Right forelimb (tissue), 1 donor: Measurements from ENCODE around the gene BRAT1.

ENCODE experiments used
- DNase-seq: peaks from one replicate; pipeline ENCODE4 v3.0.0-alpha.2; 2018

BRAT1 gene

DNA sequence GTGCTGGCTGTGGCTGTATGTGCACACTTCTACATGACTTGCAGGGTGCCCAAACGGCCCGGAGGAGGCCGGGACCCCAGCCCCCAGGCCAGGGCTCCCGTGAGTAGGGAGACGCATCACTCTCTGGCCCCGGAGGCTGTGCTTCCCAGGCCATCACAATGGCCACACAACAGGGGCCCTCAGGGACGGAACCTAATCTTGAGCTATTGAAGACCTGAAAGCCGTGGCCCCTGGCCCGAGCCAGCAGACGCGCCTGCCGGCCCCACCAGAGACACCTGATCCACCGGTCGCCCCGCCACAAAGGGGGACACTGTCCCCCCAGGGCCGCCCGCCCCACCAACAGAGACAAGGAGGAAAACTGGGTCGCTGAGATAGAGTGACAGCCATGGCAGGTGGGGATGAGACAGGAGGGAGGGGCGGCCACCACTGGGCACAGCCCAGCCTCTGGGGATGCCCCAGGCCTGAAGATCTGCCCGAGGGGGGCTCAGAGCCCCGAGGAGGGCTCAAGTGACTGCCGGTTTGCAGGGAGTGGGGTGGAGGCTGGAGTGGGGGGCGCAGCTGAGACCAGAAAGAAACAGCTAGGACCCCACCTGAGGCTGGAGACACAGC, 45.9 kb downstream of the BRAT1 start:
- DNase-seq, result no peak

DNA sequence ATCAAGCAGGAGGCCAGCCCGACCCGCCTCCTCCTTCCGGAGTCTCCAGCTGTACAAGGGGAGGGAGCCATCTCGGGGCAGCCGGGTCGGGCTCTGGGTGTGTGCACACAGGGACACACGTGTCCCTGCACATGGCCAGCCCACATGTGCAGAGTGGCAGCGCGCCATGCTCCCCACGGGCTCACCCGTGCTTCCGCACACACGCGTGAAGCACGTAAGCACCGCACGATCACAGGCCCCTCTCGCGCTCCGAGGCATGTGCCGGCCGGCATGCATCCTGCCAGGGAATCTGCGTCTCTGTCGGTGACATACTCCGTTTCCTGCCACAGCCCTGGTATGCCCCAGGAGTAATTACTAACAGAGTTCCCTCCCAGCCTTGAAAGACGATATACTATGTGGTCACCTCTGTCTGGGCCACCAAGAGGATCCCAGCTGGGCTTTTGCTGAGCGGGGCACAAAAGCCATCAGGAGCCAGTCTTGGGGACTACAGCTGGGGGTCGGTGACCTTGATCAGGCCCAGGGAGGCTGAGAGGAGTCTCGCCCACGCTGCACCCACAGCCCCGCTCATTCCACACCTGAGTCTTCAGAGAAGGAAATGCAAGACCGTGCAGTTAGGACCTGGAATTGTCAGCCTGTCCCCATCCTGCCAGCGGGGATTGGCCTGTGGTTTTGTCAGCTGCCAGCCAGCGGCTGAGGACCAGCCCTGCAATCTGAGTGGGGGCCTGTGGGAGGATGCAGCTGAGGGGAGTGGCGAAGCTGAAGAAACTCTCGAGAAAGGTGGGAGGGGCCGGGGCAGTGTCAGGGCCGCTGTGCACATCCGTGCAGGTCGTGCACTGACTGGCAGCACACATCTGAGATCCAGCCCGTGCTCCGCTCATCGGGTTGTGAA, 46.8 kb downstream of the BRAT1 start:
- no peak for DNase-seq

DNA sequence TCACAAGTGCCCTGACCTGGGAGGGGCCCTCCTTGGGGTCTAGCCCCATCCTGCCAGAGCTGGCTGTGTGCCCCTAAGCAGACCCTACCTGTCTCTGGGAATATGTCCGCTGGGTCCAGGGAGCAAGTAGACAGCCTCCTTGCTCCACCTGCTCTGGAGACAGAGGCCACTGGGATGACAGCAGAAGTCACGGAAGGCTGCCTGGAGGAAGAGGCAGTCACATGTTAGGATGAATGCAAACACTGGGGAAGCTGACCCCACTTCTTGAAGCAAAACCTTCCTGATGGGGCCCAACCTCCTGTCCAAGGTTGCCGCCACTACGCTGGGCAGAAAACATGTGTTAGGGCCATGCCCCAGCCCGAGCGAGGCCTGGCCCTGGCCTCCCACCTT, 47.4 kb downstream of the BRAT1 start:
- DNase-seq, result no peak

DNA sequence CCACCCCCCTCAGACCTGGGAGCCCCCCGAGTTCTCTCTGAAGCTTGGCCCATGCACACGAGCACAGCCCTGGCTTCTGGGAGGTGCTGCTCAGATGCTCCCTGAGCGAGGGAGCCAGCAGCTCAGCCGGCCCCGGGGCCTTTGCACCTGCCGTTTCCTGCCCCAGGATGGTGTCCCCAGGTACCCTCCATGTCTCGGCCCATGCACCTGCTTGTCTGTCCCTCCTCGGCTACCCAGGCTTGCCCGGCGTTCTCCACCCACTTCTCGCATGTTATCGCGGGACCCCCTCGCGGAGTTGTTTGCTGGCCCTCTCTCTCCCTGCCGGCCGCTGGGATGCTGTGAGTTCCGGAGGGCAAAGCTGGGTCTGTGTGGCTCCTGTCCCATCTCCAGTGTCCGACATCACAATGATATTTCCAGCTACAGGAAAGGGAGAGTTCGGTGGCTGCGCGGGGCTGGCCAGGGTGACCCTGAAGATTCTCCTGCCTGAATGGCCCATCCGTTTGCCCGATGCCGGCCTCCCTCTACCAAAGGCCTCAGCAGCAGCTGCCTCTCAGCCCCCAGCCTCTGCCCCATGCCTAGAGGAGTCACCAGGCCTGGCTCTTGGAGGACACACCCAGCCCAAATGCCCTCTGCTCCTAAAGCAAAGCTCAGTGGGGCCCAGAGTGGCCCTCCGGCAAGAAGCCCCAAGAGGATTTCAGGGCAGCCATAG, 48.0 kb downstream of the BRAT1 start:
- DNase-seq, result no peak

DNA sequence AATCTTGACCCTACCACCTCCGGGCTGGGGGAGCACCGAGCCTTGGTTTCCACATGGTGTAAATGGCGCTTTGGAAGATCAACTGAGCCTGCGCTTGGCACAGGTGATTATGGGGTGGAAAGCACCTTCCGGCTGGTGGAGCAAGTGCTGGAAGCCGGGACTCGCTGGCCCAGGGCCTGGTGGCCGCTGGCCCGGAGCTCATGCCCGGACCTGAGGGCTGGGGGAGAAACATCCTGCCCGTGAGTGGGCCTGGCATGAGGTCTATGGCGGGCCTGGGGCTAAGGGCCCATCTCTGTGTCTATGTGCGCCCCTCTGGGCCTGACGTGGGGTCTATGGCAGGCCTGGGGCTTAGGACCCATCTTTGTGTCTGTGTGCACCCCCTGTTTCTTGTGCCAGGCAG, 49.9 kb downstream of the BRAT1 start:
- DNase-seq, result no peak

DNA sequence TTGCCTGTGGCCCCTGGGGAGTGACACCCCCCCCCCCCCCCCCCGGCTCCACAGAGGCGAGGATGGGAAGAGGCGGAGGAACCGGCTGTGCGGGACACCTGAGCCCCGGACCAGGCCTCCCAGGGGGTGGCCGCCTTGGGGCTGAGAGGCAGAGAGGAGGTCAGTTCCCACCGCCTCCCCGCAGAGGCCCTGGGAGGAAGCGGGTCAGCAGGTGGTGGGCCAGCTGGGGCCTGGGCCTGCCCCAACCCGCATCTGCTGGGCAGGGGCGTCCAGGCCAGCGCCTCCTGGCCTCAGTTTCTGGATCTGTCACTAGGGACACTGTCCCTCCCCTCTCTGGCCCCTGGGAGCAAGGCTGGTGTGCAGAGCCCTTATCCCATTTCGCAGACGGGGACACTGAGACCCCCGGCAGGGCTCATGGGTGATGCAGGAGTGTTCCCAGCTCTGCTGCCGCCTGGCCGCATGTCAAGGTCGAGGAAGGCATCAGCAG, 50.4 kb downstream of the BRAT1 start:
- DNase-seq, result no peak

DNA sequence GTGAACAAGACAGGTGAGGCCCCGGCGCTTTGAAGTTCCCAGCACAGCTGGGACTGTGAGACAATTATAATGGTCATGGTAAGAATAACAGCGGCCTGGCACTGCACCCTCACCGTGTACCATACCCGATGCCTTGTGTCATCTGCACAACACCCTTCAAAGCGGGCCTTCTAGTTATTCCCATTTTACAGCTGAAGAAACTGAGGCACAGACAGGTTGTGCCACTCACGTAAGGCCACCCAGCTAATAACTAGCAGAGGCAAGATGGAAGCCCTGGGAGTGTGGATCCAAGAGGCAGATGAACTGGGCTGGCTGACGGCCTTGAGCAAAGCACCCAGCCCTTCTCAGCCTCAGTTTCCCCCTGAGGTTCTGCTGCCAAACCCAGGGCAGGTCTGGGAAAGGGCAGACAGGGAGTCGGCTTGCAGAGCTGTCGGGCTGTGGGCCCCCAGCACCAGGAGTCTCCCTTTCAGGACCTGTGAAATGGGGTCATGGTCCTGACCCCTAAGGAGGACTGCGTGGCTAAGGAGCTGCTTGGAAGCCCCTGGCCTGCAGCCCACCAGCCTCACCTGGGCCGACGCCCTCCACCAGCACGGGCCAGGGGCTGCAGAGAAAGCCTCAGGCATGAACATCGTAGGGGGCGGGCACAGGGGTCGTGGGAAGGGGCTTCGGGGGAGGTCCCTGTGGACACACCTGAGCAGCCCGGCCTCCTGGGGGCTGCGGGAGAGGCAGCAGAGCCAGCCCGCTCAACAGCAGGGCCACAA, 51.0 kb downstream of the BRAT1 start:
- no peak for DNase-seq

DNA sequence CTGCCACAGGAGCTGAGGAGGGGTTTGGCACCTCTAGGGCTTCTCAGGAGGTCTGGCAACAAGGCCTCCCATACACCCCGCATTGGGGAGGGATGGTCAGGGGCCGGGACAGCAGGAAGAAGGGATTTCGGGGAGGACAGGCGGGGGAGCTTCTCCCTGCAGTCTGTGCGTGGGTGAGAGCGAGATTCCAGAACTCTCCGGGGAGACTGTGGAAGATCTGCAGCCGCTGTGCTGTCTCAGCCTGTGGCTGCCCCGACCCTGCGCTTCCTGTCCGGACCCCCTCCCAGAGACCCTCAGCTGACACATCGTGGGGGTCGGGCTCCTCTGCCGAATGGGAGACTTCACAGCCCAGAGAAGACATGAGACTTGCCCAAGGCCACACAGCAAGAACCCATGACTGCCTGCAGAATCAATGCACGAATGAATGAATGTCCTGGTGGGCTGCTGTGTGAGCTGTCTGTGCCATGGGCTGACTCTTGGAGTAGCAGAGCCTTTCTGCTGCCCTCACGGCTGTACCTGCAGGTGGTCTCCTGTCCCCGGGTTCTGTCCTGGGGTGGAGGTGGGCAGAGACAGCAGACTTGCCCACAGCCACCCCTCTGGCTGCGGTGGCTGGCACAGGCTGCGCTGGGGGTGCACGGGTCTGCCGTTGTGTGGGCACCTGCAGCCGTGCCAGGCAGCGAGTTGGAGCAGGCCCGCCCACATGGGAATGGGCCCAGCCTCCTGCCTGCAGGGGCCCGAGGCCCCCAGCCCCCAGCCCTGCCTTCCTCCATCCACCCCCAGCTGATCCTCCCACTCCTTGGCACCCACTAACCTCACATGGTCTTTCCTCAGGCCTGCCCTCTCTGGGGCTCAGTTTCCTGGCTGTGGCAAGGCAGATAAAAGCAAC, 52.0 kb downstream of the BRAT1 start:
- no peak for DNase-seq

DNA sequence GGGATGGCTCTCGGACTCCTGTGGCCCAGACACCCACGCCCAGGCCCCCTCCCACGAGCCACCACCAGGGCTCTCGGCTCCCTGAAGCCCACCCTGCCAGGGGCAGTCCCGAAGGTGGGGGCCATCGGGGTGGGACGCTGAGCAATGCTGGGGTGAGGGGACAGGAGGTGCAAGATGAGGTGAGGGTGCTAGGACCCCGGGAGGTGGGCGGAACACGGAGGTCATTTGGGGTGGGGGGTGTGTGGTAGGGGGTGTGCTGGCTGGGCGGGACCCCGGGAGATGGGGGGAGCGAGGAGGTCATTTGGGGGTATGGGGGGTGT, 52.7 kb downstream of the BRAT1 start:
- DNase-seq, result no peak

DNA sequence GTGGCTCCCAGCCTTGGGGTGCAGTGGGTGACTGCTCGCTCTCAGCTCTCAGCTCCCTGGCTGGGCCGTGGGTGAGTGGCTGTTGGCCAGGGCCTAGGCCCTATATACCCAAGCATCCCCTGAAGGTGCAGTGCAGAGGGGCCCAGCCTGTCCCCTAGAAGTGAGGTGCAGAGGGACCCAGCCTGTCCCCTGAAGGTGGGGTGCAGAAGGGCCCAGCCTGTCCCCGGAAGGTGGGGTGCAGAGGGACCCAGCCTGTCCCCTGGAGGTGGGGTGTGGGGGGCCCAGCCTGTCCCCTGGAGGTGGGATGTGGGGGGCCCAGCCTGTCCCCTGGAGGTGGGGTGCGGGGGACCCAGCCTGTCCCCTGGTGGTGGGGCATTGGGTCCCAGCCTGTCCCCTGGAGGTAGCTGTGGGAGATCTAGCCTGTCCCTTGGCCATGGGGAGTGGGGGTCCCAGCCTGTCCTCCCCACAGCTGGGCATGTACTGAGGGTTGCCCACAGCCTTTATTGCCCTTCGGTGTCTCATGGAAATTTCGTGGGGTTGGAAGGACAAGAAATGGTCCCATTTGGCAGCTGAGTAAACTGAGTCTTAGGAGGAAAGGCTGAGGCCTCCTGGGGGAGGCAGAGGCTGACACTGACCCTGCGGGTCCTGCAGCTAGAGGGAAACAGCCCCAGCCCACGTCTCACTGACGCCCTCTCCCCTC, 53.2 kb downstream of the BRAT1 start:
- DNase-seq, result no peak

DNA sequence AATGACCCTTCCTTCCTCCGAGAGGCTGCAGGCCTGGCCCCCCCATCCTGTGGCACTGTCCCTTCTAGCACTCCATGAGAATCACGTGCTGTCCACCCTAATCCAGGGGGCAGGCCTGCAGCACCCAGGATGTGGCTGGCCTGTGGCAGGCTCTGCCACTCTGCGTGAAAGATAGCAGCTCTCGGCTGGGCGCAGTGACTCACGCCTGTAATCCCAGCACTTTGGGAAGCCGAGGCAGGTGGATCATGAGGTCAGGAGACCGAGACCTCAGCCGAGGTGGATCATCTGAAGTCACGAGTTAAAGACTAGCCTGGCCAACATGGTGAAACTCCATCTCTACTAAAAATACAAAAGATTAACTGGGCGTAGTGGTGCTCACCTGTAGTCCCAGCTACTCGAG, 54.6 kb downstream of the BRAT1 start:
- DNase-seq, result no peak

DNA sequence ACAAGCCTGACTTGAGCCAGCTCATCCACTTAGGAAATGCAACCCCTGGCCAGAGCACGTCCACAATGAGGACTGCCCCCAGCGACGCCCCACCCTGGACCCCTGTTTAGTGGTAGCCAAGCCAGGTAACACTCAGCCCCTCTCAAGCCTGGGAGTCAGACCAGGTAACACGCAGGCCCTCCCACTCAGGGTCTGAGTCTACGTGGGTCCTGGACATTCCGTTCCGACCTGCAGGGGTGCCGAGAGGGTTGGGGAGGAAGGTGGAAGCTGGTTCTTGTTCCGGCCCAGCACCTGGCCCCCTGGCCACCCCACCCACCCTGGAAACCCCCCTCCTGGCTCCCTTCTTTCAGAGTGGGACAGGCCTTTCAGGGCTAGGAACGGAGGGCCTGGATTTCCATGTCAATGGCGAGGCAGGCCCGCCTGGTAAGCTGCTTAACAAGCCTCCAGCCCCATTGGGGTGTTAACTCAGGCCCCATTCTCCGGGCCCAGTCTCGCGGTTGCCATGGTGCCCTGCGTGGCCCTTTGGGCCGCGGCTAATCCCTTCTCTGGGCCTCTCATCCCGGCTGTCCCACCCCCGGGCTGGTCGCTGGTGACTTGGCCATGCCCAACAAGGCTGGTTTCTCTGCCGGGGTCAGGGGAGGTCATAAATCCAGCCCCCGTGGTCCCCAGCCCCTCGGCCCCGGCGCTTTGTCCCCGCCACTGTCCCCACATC, 55.4 kb downstream of the BRAT1 start:
- no peak for DNase-seq

DNA sequence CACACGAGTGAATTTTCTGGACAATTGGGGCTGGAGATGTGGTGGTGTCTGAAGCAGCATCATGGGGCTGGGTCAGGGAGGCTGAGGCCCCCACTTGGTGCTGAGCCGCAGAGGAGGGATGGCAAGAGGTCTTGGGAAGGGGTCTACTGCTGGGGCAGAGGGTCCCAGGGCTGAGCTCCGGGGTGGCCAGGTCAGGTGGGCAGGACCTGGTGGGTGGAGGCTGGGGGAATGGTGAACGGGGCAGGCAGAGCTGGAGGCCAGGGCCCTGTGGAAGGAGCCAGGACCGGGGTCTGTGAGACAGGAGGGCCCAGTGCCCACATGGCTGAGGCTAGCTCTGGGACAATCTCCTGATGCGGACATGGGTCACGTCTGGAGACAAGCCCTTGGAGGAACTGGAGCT, 56.1 kb downstream of the BRAT1 start:
- no peak for DNase-seq

DNA sequence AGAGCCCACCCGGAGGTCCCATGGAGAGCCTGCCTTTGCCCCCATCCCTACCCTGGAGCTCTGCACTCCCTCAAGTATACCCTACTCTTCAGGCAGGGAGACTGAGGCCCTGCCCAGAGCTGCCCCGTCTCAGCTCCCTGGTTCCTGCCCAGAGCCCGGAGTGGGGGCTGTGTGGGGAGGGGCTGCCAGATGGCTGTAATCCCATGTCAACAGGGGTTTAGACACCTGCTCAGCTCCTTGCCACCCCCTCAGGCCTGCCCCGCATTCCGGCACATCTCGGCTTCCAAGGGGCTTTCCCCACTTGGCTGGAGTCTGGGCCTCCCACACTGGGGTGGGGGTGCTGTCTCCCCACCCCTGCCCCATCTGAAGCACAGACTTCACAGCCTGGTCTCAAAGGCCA, 56.6 kb downstream of the BRAT1 start:
- no peak for DNase-seq

DNA sequence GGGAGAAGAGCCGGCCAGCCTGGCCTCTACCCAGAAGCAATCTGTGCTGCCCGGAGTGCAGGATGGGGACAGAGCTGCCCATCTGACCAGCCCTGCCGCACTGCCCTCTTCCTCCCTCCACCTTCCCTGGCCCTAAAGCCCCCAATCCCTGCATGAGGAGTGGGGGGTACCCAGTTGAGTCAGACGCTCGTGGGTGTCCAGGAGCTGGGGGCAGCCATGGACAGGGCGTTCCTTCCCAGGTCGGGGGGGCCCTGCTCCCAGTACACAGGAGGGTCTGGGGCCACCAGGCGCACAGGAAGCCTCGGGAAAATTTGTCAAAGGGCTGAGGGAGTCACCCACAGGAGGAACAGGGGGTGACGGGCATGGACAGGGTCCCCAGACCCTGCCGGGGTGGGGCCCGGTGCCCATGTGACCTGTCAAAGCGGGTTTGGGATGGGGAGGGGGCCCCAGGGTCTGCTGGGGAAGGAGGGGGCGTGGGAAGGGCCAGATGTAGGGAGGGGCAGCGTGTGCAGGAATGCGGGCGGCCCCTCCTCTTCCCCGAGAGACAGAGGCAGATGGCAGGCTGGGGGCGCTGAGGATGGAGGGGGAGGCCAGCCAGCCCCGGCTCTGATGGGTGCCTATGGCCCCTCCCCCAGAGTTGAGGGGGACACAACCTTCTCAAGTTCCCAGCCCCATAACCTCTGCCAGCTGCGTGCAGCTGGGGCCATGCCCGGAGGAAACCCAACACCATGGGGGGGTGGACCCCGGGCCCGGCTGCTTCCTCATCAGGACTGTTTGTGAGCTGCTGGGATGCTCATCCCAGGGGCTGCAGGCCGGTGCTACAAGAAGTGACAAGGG, 57.6 kb downstream of the BRAT1 start:
- peak; percentile 88 for DNase-seq

DNA sequence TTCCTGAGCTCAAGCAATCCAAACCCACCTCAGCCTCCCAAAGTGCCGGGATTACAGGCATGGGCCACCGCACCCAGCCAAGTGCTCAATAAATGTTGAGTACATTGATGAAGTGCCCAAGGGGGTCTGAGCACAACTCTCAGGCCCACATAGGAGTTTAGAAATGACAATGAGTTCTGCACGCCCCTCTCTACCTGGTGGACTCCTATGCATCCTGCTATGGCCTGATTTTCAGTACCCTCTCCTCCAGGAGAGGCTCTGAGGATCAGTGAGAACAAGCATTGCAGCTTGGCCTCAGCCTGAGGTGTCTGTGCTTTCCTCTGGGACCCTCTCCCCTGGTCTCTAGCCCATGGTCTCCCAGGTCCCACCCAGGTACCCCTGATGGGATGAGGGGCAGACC, 58.3 kb downstream of the BRAT1 start:
- no peak for DNase-seq

DNA sequence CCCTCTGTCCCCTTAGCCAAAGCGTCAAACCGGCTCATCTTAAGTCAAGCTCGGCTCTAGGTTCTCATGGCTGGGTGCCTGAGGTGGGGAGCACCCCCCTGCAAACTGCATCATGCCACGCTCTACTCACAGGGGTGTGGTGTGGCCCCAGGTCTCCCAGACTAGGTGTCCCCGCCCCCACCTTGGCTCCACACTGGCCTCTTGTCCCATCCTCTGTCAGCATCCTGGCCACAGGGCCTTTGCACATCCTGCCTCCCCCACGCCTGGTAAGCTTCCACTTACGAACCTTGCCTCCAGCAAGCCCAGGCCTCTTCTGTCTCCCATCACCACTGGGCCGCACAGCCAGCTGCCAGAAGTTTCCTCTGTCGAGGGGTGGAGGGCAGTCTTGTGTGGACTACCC, 58.9 kb downstream of the BRAT1 start:
- DNase-seq, result no peak

DNA sequence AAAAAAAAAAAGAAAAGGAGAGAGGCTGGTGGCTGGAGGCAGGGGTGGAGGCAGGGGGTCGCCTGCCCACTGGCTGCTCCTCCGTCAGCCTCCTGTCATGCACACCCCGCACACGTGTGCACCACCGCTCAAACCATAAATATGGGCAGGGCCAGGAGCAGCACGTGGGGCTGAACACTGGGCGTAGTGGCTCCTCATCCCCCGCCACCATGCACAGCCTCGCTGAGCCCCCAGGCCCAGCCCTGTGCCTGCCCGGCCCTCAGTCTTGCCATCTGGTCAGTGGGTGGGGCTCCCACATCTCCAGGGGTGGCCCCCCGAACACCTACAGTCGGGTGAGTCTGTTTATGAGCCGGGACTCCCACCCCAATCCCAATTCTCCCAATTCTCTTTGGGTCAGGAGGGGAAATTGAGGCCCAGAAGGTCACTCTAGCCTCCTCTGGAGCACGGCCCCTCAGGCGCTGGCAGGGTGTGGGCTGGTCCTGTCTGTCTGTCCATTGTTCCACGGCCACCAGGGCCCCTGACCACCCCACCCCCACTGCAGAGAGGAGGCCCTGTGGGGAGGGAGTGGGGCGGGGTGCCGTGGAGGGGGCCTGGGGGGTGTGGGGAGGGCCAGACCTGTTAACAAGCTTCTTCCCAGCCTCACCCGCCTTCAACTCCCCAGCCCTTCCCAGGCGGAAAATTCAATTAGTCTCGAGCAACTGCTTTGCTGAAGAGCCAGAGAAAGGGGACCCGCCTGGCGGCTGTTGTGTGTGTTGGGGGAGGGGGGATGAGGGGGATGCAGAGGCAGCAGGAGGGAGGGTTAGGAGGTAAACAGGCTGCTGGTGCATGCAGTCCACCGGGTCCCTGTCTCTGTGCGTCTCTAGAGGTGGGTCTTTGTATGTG, 59.7 kb downstream of the BRAT1 start:
- DNase-seq, result peak; percentile 77
